ENCODE results near the gene UBE2L6. TPM values are rescaled to one million over a fixed set of nuclear protein-coding genes. Genes with fewer than 3 reads are reported as not detected.

UBE2L6 gene
- total and polyA plus RNA-seq, 4 donors: 18.6 to 97.2 (median 65.1) TPM

GRCh38 chr11:57514538-57515331 is 52.7 kb downstream of the UBE2L6 start:
- Histone ChIP-seq H3K4me3 (ENCODE audit: low read depth in 1 of 3, low read length in 3 of 3) (peak overlapping the region; percentile 88 to 97 (median 93)), H3K27ac (ENCODE audit: low read depth in 1 of 2, low read length in 2 of 2) (peak overlapping the region; percentile 79 to 84), H3K9ac (ENCODE audit: low read depth in 1 of 2, low read length in 2 of 2) (peak overlapping the region; percentile 59 to 64), H3K27me3 (ENCODE audit: control insufficient read depth in 4 of 4, insufficient read depth in 4 of 4, low read length in 3 of 4) (no peaks in the 10 kb centered on the region), H3K36me3 (ENCODE audit: control insufficient read depth in 4 of 4, insufficient read depth in 3 of 4, low read depth in 1 of 4, low read length in 3 of 4) (peaks cover 0 to 8% (median 2%) of the 10 kb centered on the region in 4 donors), H3K4me1 (ENCODE audit: control insufficient read depth in 4 of 4, insufficient read depth in 4 of 4, low read length in 3 of 4) (peaks cover 1 to 27% (median 21%) of the 10 kb centered on the region in 4 donors), H3K9me3 (ENCODE audit: control insufficient read depth in 4 of 4, low read length in 3 of 4) (no peaks in the 10 kb centered on the region)
- under 1% methylated on average over 57 of the region's 57 CpGs for WGBS
- no peak for TF ChIP-seq HNF4A (conservative IDR thresholded peaks at IDR 0.05)
- peak; percentile 50 for TF ChIP-seq MAX (IDR thresholded peaks at IDR 0.05)
- peak in 1 of 2 donors; percentile 80 for TF ChIP-seq EGR1 (IDR thresholded peaks at IDR 0.05; ENCODE audit: low read depth in 2 of 2)
- peak in 1 of 2 donors; percentile 40 for TF ChIP-seq RXRA (IDR thresholded peaks at IDR 0.05)
- TF ChIP-seq GABPA (IDR thresholded peaks at IDR 0.05 in 1 of 2, conservative IDR thresholded peaks at IDR 0.05 in 1 of 2): peak in 1 of 2 donors; percentile 25
- peak in 1 of 2 donors; percentile 23 for TF ChIP-seq RAD21 (IDR thresholded peaks at IDR 0.05)
- no peak for TF ChIP-seq FOXA1 (IDR thresholded peaks at IDR 0.05)
- TF ChIP-seq SP1 (IDR thresholded peaks at IDR 0.05): no peak
- TF ChIP-seq NR2F2 (IDR thresholded peaks at IDR 0.05): peak; percentile 55
- no peak for TF ChIP-seq TAF1 (conservative IDR thresholded peaks at IDR 0.05)
- TF ChIP-seq CTCF (IDR thresholded peaks at IDR 0.05; ENCODE audit: low read depth, low read length, missing input control): no peak
- TF ChIP-seq FOXA2 (IDR thresholded peaks at IDR 0.05): no peak
- TF ChIP-seq ZBTB33 (IDR thresholded peaks at IDR 0.05): no peak
- TF ChIP-seq ATF3 (IDR thresholded peaks at IDR 0.05): no peak
- TF ChIP-seq YY1 (IDR thresholded peaks at IDR 0.05): peak; percentile 40
- no peak for TF ChIP-seq HNF4G (IDR thresholded peaks at IDR 0.05)
- no peak for TF ChIP-seq JUND (IDR thresholded peaks at IDR 0.05)
- peak; percentile 72 for DNase-seq (ENCODE audit: low spot score)

GRCh38 chr11:57513911-57514537 is 53.4 kb downstream of the UBE2L6 start:
- Histone ChIP-seq H3K27ac (ENCODE audit: low read depth in 1 of 2, low read length in 2 of 2) (peak overlapping the region; percentile 79 to 84), H3K4me3 (ENCODE audit: low read depth in 1 of 3, low read length in 3 of 3) (peak overlapping the region; percentile 79 to 97 (median 93)), H3K4me1 (ENCODE audit: control insufficient read depth in 4 of 4, insufficient read depth in 4 of 4, low read length in 3 of 4) (peaks cover 1 to 29% (median 22%) of the 10 kb centered on the region in 4 donors), H3K36me3 (ENCODE audit: control insufficient read depth in 4 of 4, insufficient read depth in 3 of 4, low read depth in 1 of 4, low read length in 3 of 4) (peaks cover 0 to 8% (median 2%) of the 10 kb centered on the region in 4 donors), H3K9me3 (ENCODE audit: control insufficient read depth in 4 of 4, low read length in 3 of 4) (no peaks in the 10 kb centered on the region), H3K9ac (ENCODE audit: low read depth in 1 of 2, low read length in 2 of 2) (peak overlapping the region; percentile 16 to 64), H3K27me3 (ENCODE audit: control insufficient read depth in 4 of 4, insufficient read depth in 4 of 4, low read length in 3 of 4) (no peaks in the 10 kb centered on the region)
- DNase-seq (ENCODE audit: low spot score): peak; percentile 61
- 7% methylated on average over 35 of the region's 35 CpGs for WGBS
- TF ChIP-seq JUND (IDR thresholded peaks at IDR 0.05): no peak
- TF ChIP-seq SP1 (IDR thresholded peaks at IDR 0.05): no peak

Data from liver (tissue), 9 donors.